ENCODE measurements around the gene SNCG. TPM values are rescaled to one million over a fixed set of nuclear protein-coding genes. Genes with fewer than 3 reads are reported as not detected.

The SNCG gene
- 1.2 to 2.2 TPM (median 1.5 TPM) in 3 replicates for total RNA-seq
- long read RNA-seq, partial matches to known transcripts: 0 of 2 reads
- long read RNA-seq, other reads (novel, unspliced or antisense): 0 of 2 reads

DNA sequence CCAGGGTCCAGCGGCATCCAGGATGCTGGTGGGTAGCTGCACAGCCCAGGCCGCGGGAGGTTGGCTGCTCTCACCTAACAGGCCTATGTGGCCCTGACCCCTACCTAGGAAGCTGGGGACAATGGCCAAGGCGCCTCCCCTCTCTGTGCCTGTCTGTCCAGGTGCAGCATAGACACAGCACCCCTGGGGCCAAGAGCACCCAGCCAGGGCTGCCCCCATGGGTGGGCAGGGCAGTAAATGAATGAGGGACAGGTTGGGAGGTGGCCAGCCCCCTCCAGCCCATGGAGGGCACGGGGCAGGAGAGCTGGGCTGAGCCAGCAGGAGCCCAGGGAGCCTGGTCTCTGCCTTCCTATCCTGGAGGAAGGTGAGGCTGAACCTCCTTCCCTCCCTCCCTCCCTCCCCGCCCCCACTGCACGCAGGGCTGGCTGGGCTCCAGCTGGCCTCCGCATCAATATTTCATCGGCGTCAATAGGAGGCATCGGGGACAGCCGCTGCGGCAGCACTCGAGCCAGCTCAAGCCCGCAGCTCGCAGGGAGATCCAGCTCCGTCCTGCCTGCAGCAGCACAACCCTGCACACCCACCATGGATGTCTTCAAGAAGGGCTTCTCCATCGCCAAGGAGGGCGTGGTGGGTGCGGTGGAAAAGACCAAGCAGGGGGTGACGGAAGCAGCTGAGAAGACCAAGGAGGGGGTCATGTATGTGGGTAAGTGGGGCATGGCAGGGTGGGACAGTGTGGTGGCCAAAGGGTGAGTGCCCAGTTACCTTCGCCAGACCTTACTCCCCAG lies at the start of gene SNCG:
SNCG (plus strand) TSS at position 484 of the 785 bp plus-strand sequence; CDS start at position 583, 99 bp downstream.
- no peaks in the 10 kb centered on the region for H3K36me3 Mint-ChIP-seq (ENCODE audit: low read depth)
- H3K27ac Mint-ChIP-seq (ENCODE audit: unreplicated experiment): peak within 1 kb of the TSS; percentile 63
- H3K4me3 Mint-ChIP-seq (ENCODE audit: unreplicated experiment): no peak within 1 kb of the TSS
- TF ChIP-seq, protein P1, sequence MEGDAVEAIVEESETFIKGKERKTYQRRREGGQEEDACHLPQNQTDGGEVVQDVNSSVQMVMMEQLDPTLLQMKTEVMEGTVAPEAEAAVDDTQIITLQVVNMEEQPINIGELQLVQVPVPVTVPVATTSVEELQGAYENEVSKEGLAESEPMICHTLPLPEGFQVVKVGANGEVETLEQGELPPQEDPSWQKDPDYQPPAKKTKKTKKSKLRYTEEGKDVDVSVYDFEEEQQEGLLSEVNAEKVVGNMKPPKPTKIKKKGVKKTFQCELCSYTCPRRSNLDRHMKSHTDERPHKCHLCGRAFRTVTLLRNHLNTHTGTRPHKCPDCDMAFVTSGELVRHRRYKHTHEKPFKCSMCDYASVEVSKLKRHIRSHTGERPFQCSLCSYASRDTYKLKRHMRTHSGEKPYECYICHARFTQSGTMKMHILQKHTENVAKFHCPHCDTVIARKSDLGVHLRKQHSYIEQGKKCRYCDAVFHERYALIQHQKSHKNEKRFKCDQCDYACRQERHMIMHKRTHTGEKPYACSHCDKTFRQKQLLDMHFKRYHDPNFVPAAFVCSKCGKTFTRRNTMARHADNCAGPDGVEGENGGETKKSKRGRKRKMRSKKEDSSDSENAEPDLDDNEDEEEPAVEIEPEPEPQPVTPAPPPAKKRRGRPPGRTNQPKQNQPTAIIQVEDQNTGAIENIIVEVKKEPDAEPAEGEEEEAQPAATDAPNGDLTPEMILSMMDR (IDR thresholded peaks at IDR 0.05): no peak
- no peaks in the 10 kb centered on the region for H3K9me3 Mint-ChIP-seq (ENCODE audit: low read depth)
- peak; percentile 85 for DNase-seq (ENCODE audit: low spot score)
- H3K4me1 Mint-ChIP-seq (ENCODE audit: low read depth): peaks cover 50% of the 10 kb centered on the region
- no peaks in the 10 kb centered on the region for H3K27me3 Mint-ChIP-seq (ENCODE audit: low read depth)

DNA sequence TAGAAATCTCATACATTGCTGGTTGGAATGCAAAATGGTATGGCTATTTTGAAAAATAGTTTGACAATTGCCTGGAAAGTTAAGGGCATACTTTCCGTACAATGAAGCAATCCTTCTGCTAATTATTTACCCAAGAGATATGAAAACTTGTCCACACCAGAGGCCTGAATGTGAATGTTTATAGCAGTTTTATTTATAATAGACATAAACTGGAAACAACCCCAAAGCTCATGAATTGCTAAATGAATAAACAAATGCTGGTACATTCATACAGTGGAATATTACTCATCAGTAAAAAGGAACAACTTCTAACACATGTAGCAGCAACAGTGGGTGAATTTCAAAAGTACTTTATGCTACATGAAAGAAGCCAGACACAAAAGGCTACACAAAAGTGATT lies 43.7 kb upstream of the SNCG start:
- H3K27ac Mint-ChIP-seq (ENCODE audit: unreplicated experiment): no peak overlapping the region
- no peaks in the 10 kb centered on the region for H3K27me3 Mint-ChIP-seq (ENCODE audit: low read depth)
- H3K4me3 Mint-ChIP-seq (ENCODE audit: unreplicated experiment): no peak overlapping the region
- DNase-seq (ENCODE audit: low spot score): no peak
- H3K36me3 Mint-ChIP-seq (ENCODE audit: low read depth): peaks cover 28% of the 10 kb centered on the region
- H3K4me1 Mint-ChIP-seq (ENCODE audit: low read depth): peaks cover 4% of the 10 kb centered on the region
- no peaks in the 10 kb centered on the region for H3K9me3 Mint-ChIP-seq (ENCODE audit: low read depth)
- TF ChIP-seq, protein P1 (IDR thresholded peaks at IDR 0.05): no peak

DNA sequence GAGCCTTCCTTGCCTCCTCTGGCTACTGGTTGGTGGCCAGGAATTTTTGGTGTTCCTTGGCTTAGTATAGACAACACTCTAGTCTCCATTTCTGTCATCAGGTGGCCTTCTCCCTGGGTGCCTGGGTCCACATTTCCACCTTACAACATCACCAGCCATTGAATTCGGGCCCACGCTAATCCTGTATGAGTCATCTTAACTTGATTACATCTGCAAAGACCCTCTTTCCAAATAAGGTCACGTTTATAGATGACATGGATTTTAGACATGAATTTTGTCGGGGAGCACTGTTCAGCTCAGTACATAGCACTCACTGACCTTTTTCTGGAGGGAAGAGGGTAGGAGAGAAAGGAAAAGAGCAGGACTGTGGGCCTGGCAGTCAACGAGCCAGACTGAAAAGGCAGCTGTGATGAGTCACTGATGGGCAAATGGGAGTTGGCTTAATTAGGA lies 40.4 kb upstream of the SNCG start:
- no peak overlapping the region for H3K4me3 Mint-ChIP-seq (ENCODE audit: unreplicated experiment)
- H3K27me3 Mint-ChIP-seq (ENCODE audit: low read depth): no peaks in the 10 kb centered on the region
- no peak overlapping the region for H3K27ac Mint-ChIP-seq (ENCODE audit: unreplicated experiment)
- peaks cover 4% of the 10 kb centered on the region for H3K4me1 Mint-ChIP-seq (ENCODE audit: low read depth)
- no peak for DNase-seq (ENCODE audit: low spot score)
- TF ChIP-seq, protein P1 (IDR thresholded peaks at IDR 0.05): no peak
- peaks cover 34% of the 10 kb centered on the region for H3K36me3 Mint-ChIP-seq (ENCODE audit: low read depth)
- no peaks in the 10 kb centered on the region for H3K9me3 Mint-ChIP-seq (ENCODE audit: low read depth)

DNA sequence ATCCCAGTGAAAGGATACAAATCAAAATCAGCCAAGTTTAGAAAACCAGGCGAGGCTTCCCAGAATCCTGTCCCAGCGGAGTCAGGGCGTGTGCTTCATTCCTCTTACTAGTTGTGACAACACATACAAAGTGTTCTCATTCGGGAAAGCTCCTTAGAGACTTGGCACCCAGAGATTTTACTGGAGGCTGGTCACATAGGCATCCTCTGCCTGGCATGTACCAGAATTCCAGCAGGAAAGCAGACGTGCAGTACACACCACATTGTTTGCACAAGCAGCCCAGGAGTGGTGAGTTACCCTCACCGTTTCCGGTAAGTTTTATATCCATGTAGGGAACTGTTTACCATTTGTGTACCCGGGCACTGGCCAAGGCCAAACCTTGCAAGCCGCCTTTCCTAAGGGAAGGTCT lies 35.8 kb upstream of the SNCG start:
- no peak for DNase-seq (ENCODE audit: low spot score)
- Mint-ChIP-seq H3K4me3 (ENCODE audit: unreplicated experiment) (no peak overlapping the region), H3K9me3 (ENCODE audit: low read depth) (no peaks in the 10 kb centered on the region), H3K27ac (ENCODE audit: unreplicated experiment) (no peak overlapping the region), H3K36me3 (ENCODE audit: low read depth) (peaks cover 20% of the 10 kb centered on the region), H3K4me1 (ENCODE audit: low read depth) (peaks cover 4% of the 10 kb centered on the region), H3K27me3 (ENCODE audit: low read depth) (no peaks in the 10 kb centered on the region)
- TF ChIP-seq, protein P1 (IDR thresholded peaks at IDR 0.05): no peak

DNA sequence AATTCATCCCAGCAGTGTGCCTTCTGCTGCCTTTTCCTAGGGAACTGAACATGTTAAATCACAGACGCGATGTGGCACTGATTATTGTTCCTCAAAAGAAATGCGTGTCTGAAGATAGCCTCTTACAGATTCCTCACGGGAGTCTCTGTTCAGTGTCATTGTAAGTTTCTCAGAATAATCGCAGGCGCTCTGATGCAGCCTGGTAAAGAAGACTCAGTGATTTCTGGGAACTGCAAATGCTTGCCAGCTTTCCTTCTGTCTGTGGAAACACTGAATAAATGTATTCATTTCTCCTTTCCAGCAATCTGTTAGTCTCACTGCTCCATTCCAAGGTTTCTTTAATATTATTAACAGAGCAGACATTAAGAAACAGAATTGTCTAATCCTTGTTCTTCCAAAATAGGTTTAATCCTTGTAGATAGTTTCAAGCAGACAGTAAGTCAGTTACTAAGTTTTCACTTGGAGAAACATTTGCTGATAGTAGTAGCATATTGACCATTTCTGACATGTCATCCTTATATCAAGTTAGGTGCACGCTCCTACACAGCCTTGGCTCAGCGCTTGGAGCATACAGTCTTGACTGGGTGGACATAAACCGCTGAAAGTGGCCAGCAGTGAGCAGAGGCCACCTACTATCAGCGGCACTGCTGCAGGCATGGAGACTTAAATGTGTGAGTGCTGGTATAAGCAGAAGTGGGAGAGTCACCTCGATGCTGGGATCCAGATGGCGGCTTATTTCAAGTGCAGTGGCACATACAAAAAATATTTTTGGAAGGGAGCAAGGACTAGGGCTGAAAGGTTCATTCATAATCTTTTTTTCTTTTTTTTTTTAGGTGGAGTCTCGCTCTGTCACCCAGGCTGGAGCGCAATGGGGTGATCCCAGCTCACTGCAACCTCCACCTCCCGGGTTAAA lies 28.7 kb upstream of the SNCG start:
- Mint-ChIP-seq H3K9me3 (ENCODE audit: low read depth) (no peaks in the 10 kb centered on the region), H3K27me3 (ENCODE audit: low read depth) (no peaks in the 10 kb centered on the region), H3K4me1 (ENCODE audit: low read depth) (peaks cover 2% of the 10 kb centered on the region), H3K4me3 (ENCODE audit: unreplicated experiment) (no peak overlapping the region), H3K27ac (ENCODE audit: unreplicated experiment) (no peak overlapping the region), H3K36me3 (ENCODE audit: low read depth) (peaks cover 15% of the 10 kb centered on the region)
- TF ChIP-seq, protein P1 (IDR thresholded peaks at IDR 0.05): no peak
- no peak for DNase-seq (ENCODE audit: low spot score)

All from chondrocyte (in vitro differentiated cells).